HG03175 (cell line): Measurements from ENCODE around the gene ABCC12.
"Not testable (repeated sequence)": the region's sequence is repeated elsewhere in the genome, so short reads cannot be mapped to it uniquely, and the experiment has no call there.

Experiments
- ATAC-seq: cut with Tn5 transposase; IDR thresholded peaks from one replicate; pipeline ENCODE4 v1.9.1; 2021; ENCODE audit warnings: mild to moderate bottlenecking, moderate library complexity; ENCODE audit not compliant: unreplicated experiment

Gene ABCC12

DNA sequence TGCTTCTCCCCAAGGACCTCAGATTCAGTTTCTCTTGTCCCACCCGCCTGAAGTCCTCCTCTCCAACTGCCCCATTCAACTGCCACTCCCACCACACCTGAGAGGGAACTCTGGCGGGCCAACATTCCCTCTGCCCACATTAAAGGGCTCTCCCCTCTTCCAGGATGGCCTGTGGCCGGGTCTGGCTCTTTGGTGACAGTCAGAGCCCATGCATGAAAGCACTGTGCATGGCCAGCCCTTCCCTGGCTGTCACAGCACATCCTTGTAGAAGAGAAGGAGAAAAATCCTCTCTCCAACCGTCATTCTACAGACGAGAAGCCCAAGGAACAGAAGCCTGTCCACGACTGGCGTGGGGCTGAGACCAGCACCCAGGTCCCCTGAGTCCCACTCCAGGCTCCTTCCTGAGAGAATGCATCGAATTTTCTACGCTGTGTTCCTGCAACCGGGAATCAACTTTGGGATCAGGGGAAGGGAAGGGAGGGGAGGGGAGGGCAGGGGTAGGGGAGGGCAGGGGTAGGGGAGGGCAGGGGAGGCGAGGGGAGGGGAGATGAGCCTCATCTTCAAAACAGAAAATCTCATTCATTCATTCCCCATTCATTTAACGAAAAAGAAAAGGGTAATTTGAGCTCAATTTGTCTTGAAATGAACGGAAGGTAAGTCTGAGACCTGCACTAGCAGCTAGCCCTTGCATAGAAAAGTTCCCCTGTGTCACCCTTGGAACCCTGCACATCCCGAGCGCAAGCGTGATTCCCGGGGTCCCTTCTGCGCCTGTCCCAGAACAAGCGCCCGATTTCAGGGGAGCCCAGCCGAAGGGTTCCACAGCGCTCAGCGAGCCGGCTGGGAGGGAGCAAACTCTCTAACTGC is at the start of gene ABCC12:
Gene ABCC12, minus strand, starts transcription at position 68 of the 864 bp plus-strand sequence. CDS start 9,569 bp downstream, outside the sequence.
- no peak for ATAC-seq

DNA sequence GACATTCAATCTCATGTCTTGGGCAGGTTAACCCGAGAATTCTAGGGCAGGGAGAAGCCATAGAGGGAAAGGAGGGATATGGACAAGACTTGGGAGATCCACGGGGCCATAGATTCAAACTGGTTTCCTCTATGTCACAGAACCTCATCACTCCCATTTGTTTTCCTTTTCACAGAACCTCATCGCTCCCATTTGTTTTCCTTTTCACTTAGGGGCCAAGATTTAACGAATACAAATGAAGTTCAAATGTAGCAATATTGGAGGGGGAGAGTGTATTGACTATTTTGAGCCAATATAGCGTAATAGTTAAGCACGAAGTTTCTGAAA is 49.0 kb upstream of the ABCC12 start:
- no peak for ATAC-seq

DNA sequence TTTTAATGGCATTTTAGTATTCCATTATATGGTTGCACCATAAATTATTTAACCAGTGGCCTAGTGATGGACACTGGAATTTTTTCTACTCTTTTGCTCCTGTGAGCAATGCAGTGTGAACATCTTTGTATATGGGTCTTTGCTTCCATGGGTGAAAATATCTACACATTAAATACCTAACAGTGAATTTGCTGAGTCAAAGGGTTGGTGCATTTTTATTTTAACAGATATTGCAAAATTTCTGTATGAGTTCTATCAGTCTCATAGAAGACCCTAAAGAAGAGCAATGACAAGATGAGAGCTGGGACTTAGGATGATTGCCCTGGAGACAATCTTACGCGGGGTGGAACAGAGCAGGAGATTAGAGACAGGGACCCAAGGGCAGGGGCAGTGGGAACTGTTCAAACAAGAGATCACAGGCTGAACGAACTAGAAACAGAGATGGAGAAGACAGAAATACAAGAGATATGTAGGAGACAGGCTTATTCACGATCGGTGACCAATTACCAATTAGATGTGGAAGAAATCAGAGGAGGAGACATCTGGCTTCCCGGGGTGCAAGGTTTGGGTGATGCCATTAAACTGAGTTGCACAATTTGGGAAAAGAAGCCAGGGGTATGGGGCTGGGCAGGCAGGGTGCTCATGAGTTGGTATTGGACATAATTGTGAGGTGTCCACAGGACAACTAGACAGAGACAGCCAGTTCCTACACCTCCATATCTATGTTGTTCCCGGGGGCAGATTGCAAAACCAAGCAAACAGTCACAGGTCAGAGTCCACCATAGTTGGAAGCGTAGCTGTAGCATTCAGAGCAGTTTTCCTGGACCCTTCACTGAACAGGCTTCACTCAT is 48.4 kb upstream of the ABCC12 start:
- ATAC-seq: no peak

DNA sequence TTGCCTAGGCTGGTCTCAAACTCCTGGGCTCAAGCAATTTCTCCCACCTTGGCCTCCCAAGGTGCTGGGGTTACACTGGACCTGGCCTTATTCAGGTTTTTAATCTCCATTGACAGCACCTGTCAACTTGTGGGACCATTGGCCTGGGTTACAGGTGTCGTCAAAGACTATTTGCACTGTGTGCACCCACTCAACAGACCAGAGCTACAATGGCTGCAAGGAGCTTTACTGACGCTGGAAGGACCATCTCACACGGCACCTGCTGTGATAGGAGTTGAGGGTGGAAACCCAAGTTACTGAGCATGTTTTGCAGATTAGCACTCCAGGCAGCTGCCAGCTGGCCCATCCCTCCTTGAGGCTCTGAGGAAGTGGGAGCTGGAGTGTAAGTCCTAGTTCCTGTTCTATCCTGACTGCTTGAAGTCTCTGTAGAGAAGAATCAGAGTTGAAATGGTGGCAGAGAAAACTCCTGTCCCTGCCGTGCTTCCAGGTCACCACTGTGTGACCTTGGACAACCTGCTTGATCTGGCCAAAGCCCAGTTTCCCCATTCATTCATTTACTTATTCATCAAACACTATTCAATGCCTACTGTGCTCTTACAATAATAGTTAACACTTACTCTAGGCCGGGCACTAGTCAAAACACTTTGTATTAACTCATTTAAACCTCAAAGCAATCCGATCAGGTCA is 45.9 kb upstream of the ABCC12 start:
- ATAC-seq: no peak

DNA sequence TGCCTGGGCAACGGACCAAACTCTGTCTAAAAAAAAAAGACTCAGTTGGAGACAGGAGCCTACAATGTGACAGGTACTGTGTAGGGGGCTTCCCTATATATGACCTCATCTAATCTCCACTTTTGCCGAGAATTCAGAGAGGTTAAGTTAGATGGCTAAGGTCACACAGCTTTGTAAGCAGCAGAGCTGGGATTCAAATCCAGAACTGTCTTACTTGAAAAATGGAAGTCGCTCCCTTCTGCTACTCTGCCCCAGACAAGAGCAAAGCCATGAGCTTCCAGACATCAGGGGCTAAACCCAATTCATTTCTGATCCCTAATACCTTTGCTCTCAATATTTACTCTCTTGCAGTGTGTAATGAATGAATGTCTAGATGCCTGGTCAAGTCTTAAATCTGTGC is 41.5 kb upstream of the ABCC12 start:
- no peak for ATAC-seq

DNA sequence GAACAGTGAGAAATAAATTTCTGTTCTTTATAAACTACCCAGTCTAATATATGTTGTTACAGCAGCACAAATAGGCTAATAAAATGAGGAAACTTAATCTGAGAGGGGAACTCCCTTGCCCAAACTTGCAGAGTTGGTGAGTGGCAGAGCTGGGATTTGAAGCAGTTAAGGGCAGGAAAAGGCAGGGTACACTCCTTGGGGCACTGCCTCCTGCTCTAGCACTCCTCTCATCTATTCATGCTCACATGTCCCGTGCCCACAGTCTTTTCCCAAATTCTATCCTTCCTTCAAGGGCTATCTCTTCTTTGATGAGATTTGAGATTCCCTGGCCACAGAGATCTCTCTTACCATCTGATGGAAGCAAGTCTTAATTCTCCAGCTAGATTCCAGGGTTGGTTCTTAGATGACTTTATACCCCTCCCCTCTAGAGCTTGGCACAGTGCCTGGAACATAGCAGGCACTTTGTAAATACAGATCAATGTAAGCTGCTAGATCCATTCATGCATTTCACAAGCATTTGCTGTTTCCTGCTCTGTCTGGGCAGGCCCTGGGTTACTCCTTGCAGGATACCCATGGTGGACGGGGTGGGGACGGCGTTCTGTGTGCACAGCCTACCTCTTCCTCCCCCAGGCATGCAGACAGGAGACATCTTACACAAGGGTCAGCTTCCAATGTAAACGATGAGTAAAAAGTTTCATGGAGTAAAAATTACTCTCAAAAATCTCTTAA is 39.2 kb upstream of the ABCC12 start:
- no peak for ATAC-seq

DNA sequence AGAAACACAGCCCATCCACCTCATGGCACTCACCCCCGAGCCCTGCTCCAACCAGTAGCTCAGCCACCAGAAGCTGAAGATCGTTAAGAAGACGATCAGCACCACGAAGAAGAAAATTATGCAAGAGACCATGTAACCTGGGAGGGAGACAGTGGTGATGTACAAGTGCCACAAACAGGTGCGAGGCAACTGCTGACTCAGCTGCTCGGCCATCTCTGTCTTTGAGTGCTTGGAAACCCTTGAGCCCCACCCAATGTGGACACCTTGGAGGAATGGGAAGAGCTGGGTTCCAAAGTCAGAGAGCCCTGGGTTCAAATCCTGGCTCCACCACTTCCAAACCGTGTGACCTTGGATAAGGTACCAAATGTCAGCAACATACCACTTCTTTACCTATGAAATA is 38.1 kb upstream of the ABCC12 start:
- no peak for ATAC-seq

DNA sequence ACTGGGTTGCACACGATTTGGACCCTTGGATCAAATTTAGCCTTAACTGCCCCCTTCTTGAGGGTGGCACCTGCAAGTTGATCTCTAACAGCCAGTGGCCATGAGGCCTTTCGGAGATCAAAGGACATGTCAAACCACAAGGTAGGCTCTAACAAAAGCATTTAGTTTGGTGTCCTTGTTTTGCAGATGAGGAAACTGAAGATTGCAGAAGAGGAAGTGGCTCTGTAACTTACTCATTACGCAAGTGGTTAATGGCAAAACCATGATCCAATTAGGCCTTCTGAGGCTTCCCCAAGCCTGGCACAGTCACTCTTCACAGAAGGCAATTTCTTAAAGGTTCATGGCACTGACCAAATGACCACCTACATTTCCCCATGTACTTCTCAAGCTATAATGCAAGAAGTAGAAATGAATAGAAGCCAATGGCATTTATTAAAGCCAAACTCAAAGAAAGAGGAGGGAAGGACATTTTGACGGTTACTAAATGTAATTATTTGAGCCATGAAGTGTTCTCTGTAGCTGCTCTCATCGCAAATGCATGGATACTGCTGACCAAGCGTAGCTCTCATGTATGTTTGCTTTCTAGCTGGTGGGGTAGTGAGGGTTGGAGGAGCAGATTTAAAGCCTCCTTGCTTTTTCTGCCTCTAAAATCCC is 32.8 kb upstream of the ABCC12 start:
- peak; percentile 82 for ATAC-seq

DNA sequence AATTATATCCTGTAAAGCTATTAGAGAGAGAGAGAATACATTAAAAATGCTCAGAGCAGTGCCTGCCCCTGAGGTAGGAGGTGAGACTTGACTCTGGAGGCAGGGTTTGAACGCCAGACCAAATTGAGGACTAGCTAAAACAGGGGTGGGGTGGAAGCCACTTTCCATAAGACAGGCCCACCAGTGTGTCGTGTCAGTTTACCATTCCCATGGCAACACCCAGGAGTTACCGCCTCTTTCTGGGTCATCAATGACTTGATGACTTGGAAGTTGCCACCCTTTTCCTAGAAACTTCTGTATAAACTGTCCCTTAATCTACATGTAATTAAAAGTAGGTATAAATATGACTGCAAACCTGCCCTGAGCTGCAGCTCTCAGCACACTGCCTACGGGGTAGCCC is 32.0 kb upstream of the ABCC12 start:
- no peak for ATAC-seq

DNA sequence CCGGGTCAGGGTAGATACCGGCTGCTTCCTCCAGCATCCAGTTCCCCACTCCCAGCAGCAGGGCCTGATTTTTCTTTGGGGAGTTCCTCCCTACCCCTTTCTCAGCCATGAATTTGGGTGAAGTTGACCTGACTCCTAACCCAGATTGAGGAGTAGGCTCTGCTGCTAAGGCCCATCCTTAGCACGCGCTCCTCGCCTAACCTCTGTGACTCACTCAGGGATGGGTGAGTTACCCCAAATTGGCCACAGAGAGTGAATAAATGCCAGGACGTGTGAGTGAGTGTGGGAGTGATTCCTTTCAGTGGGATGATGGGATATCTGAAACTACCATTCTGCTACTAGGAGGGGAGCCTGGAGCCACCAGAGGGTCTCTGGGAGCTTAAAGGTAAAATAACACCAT is 28.9 kb upstream of the ABCC12 start:
- ATAC-seq: no peak

DNA sequence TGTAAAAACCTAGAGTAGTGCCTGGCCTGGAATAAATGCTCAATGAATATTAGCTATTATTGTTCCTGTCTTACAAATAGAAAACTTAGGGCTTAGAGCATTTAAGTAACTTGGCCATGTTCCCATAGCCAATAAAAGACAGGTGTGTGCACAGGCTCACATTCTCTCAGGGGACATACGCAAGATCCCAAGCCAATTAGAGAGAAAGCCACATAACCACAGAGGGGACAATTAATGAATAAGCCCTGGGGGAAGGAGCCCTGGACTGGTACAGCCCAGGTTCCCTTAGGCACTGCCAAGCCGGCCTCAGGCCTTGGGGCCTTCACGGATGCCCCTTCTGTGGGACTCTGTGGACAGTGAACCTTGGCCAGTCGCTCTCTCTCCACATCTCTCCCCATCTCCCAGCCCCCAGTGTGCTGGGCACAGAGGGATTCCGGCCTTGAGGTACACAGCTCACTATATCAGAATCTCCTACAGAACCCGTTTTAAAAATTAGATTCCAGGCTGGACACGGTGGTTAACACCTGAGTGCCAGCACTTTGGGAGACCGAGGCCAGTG is 27.3 kb upstream of the ABCC12 start:
- no peak for ATAC-seq

DNA sequence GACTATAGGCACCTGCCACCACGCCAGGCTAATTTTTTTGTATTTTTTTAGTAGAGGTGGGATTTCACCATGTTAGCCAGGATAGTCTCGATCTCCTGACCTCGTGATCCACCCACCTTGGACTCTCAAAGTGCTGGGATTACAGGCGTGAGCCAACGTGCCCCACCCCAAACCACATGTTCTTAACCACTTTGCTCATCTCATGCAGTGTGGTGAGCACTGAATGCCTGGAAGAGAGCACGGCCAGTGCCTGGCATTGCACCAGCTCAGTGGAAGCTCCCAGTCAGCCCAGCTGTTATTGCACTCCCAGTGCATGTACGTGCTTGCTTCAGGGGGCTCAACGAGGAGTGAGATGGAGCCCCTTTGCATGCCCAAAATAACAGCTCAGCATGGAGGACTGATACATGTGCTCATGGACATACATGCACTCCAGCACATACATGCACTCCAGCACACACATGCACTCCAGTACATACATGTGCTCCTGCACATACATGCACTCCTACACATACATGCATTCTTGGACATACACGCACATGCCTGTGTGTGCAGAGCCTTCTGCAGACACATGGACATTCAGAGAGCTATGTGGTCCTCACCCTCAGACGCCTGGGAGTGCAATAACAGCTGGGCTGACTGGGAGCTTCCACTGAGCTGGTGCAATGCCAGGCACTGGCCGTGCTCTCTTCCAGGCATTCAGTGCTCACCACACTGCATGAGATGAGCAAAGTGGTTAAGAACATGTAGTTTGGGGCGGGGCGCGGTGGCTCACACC is 26.1 kb upstream of the ABCC12 start:
- ATAC-seq: not testable (repeated sequence)

DNA sequence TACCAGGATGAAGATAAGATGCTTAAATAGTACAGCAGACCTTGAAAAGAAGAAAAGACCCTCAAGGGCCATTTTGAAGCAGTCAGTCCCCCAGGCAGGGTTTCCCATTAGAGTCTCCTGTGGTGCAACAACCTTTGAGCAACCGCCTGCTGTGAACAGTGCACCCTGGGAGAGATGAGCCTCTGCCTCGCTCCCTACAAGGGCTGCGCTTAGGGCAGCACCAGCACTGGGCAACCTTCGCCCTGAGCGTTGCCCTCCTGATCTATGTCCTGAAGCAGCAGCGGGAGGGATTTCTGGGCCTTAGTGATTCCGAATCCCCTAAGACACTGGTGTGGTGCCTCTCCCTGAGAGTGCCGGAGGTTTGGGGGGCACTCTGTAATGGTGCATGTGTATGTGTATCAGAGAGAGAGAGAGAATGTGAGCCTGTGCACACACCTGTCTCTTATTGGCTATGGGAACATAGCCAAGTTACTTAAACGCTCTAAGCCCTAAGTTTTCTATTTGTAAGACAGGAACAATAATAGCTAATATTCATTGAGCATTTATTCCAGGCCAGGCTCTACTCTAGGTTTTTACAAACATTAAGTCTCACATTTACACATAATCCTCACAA is 25.2 kb upstream of the ABCC12 start:
- ATAC-seq: no peak

DNA sequence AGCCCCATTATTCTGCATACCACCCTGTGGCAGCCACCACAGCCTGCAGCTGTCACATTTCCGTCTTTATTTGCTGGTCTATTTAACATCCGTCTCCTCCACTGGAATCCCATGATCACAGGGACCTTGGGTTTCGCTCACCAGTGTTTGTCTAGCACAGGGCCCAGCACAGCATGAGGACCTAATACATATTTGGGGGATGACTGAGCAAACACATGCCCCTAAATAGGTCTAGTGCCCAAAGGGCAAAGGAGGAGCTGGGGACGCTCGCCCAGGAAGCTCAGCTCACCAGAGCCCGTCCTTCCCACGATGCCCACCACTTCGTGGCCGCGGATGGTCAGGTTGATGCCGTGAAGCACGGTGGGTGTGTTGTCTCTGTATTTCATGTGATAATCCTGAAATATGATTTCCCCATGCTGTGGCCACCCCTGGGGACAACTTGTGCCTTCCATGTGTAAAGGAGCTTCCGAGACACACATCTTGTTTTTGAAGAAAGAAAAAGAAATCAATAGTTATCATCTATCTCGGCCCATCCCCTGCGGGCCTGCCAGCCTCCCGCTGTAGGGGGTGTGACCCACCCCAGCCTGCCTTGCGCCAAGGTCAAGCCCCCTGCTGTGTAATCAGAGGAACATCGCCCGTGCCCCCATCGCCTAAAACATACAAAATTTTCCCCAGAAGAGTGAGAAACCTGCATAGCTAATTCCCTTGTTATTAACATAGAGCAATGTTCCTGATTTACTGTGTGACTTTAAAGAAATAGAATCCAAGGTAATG is 21.0 kb upstream of the ABCC12 start:
- ATAC-seq: no peak

DNA sequence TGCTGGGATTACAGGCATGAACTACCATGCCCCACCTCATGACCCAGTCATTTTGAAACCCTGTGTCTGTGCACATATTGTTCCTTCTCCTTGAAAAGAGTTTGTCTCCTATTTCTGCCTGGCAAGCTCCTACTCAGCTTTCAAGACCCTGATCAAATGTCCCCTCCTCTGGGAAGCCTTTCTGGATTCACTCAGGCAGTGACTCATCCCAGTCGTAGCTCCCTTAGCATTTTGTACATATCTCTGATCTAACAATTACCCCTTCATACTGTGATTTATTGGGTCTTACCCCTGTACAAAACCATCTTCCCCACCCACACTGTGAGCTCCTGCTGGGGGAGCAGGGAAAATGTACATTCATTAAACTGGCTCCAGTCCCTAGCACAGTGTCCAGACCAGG is 18.1 kb upstream of the ABCC12 start:
- no peak for ATAC-seq

DNA sequence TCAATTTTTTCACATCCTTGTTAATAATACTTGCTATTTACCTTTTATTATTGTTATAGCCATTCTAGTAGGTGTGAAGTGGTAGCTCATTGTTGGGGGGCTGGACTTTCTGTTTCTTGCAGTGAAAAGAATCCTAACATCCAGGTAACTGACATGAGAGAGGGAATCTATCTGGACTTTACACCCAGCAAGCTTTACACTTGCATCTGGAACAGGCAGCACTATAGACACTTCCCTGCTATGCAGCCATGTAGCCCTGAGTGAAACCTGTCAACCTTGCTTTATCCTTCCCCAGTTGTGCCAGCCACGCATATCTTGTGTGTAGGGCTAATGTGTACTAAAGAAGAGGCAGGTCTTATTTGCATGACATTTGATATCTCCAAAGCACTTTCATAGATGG is 16.9 kb upstream of the ABCC12 start:
- no peak for ATAC-seq

DNA sequence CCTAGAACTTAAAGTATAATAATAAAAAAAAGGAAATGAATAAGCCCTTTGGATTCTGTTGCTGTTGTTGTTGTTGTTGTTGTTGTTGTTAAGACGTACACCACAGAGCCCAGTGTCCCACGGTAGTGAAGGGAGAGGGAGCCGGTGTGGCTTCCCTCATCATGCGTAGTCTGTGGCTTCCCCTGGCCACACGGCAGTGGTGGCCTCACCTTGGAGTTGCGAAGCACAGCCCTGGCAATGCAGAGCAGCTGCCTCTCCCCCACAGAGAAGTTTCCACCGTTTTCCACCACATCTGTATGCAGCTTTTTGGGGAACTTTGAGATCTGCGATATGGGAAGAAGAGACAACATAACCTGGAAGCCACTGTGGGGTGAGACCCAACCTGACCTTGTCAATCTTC is 14.1 kb upstream of the ABCC12 start:
- no peak for ATAC-seq

DNA sequence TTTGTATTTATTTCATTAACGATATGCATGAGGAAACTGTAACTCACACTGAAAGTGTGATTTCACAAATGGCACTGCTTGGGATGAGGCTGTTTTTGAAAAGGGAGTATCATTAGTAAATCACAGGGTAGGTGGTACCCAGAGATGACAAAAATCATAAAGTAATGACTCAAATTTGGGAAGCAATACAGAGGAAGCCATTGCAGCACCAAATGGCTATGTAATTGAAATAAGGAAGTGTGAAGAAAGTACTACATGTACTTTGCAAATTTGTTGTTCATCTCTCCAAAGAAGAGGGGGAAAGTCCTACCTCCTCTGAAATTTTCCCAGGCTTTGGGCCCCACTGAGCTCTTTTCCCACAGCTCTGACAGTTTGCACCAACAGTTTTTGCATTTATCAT is 12.3 kb upstream of the ABCC12 start:
- ATAC-seq: no peak
